Neural progenitor cell (in vitro differentiated cells): ENCODE data around the gene EYS. TPM values are rescaled to one million over a fixed set of nuclear protein-coding genes. Genes with fewer than 3 reads are reported as not detected.

Source experiments
- DNase-seq: peaks from one replicate; pipeline ENCODE4 v3.0.0-alpha.2; 2016; ENCODE audit warnings: low spot score
- H2AFZ ChIP-seq: fragments of 200-600 bp; sonication (generic); replicated peaks from 2 replicates; pipeline ENCODE4 v1.6.1; 2016; ENCODE audit warnings: antibody characterized with exemption
- H3F3A ChIP-seq: fragments of 200-600 bp; sonication (generic); 2 replicates; pipeline ENCODE4 v1.6.1; 2016; ENCODE audit warnings: antibody characterized with exemption, low read depth
- H3K27ac ChIP-seq: fragments of 200-600 bp; sonication (generic); 2 replicates; pipeline ENCODE4 v1.5.1; 2016; ENCODE audit warnings: mild to moderate bottlenecking
- H3K27me3 ChIP-seq: fragments of 200-600 bp; sonication (generic); 2 replicates; pipeline ENCODE4 v1.6.1; 2016; ENCODE audit warnings: mild to moderate bottlenecking, moderate library complexity
- H3K36me3 ChIP-seq: fragments of 200-600 bp; sonication (generic); 2 replicates; pipeline ENCODE4 v1.5.1; 2016
- H3K4me1 ChIP-seq: fragments of 200-600 bp; sonication (generic); 2 replicates; pipeline ENCODE4 v1.6.1; 2016; ENCODE audit warnings: mixed run types
- H3K4me2 ChIP-seq: fragments of 200-600 bp; sonication (generic); 2 replicates; pipeline ENCODE4 v1.6.1; 2016
- H3K4me3 ChIP-seq: fragments of 200-600 bp; sonication (generic); 2 replicates; pipeline ENCODE4 v1.5.1; 2016
- H3K79me2 ChIP-seq: fragments of 200-600 bp; sonication (generic); 2 replicates; pipeline ENCODE4 v1.6.1; 2016; ENCODE audit warnings: low read depth
- H3K9ac ChIP-seq: fragments of 200-600 bp; sonication (generic); 2 replicates; pipeline ENCODE4 v1.6.1; 2016
- H3K9me3 ChIP-seq: fragments of 200-600 bp; sonication (generic); 2 replicates; pipeline ENCODE4 v1.5.1; 2016; ENCODE audit warnings: low read depth
- H4K20me1 ChIP-seq: fragments of 200-600 bp; sonication (generic); 2 replicates; pipeline ENCODE4 v1.6.1; 2016; ENCODE audit warnings: low read depth
- H3K27ac Mint-ChIP-seq: 3 replicates; pipeline ENCODE4 v1.8.0; 2021; ENCODE audit warnings: mixed read lengths
- H3K27me3 Mint-ChIP-seq: 2 replicates; pipeline ENCODE4 v1.8.0; 2022; ENCODE audit warnings: low read depth, mild to moderate bottlenecking, inconsistent platforms, moderate library complexity, mixed read lengths; ENCODE audit not compliant: insufficient read depth
- H3K36me3 Mint-ChIP-seq: 3 replicates; pipeline ENCODE4 v1.8.0; 2021; ENCODE audit warnings: mixed read lengths
- H3K4me1 Mint-ChIP-seq: 3 replicates; pipeline ENCODE4 v1.8.0; 2021; ENCODE audit warnings: mixed read lengths
- H3K4me3 Mint-ChIP-seq: 3 replicates; pipeline ENCODE4 v1.8.0; 2021; ENCODE audit warnings: mild to moderate bottlenecking, moderate library complexity, mixed read lengths
- H3K9me3 Mint-ChIP-seq: 3 replicates; pipeline ENCODE4 v1.8.0; 2020; ENCODE audit warnings: mixed read lengths
- EZH2 ChIP-seq: fragments of 200-600 bp; sonication (generic); IDR thresholded peaks from 2 replicates; pipeline ENCODE4 v1.6.1; 2017; ENCODE audit warnings: antibody characterized with exemption, mild to moderate bottlenecking, moderate library complexity
- EZH2phosphoT487 ChIP-seq: fragments of 200-600 bp; sonication (generic); IDR thresholded peaks from 2 replicates; pipeline ENCODE4 v1.6.1; 2017; ENCODE audit warnings: antibody characterized with exemption
- total RNA-seq: library from RNA; depleted of rRNA; stranded (reverse); fragments of >200 nt; gene quantifications from 2 replicates; pipeline ENCODE4 v1.2.3, GENCODE V29; 2015; ENCODE audit warnings: low replicate concordance
- TF ChIP-seq, protein P1 (sequence below): fragments of 200-600 bp; sonication (generic); IDR thresholded peaks from 2 replicates; pipeline ENCODE4 v1.5.1; 2017; ENCODE audit warnings: antibody characterized with exemption, mild to moderate bottlenecking

The EYS gene
- total RNA-seq, 1 donor from 2014 or later, result not detected

- TF ChIP-seq, protein P1, sequence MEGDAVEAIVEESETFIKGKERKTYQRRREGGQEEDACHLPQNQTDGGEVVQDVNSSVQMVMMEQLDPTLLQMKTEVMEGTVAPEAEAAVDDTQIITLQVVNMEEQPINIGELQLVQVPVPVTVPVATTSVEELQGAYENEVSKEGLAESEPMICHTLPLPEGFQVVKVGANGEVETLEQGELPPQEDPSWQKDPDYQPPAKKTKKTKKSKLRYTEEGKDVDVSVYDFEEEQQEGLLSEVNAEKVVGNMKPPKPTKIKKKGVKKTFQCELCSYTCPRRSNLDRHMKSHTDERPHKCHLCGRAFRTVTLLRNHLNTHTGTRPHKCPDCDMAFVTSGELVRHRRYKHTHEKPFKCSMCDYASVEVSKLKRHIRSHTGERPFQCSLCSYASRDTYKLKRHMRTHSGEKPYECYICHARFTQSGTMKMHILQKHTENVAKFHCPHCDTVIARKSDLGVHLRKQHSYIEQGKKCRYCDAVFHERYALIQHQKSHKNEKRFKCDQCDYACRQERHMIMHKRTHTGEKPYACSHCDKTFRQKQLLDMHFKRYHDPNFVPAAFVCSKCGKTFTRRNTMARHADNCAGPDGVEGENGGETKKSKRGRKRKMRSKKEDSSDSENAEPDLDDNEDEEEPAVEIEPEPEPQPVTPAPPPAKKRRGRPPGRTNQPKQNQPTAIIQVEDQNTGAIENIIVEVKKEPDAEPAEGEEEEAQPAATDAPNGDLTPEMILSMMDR, result no peak
- TF ChIP-seq EZH2, result no peak
- no peak for TF ChIP-seq EZH2phosphoT487
- Mint-ChIP-seq H3K9me3 (peaks cover 8% of the 10 kb centered on the region), H3K4me1 (no peaks in the 10 kb centered on the region), H3K27ac (no peak overlapping the region), H3K4me3 (no peak overlapping the region), H3K36me3 (no peaks in the 10 kb centered on the region), H3K27me3 (peaks cover 5% of the 10 kb centered on the region)
- DNase-seq, result no peak
- no peak overlapping the region for H2AFZ ChIP-seq
- H3K27ac ChIP-seq, result no peak overlapping the region
- H3K79me2 ChIP-seq, result no peaks in the 10 kb centered on the region
- H3K27me3 ChIP-seq, result no peaks in the 10 kb centered on the region
- H3K4me1 ChIP-seq, result no peaks in the 10 kb centered on the region
- H3F3A ChIP-seq, result no peaks in the 10 kb centered on the region
- no peak overlapping the region for H3K4me3 ChIP-seq
- no peak overlapping the region for H3K4me2 ChIP-seq
- H4K20me1 ChIP-seq, result no peaks in the 10 kb centered on the region
- H3K9me3 ChIP-seq, result no peaks in the 10 kb centered on the region
- no peak overlapping the region for H3K9ac ChIP-seq
- no peaks in the 10 kb centered on the region for H3K36me3 ChIP-seq
Measured at GRCh38 chr6:64729522-64729921, 977.5 kb downstream of the EYS start.

GRCh38 chr6:64727075-64727474 lies 980.0 kb downstream of the EYS start:
- no peaks in the 10 kb centered on the region for H3K4me1 ChIP-seq
- H3K4me3 ChIP-seq, result no peak overlapping the region
- no peak overlapping the region for H3K27ac Mint-ChIP-seq

DNA sequence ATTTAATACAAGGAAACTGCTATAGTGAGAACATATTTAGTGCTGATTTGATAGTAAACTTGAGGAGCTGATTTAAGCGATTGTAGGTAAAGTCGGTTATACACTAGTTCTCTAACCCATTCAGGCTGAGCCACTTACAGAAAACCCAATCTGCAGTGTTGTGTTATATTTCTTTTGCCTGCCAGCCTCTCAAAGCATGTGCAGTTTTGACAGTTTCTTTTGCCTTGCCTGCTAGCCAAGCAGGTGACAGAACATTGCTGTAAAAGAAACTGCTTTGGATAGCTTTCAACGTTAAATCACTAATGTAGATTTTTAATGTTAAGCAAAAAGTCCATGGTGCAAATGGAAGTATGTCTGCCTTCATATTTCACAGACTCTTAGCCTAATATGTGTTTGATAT lies 982.9 kb downstream of the EYS start:
- Histone ChIP-seq H3K9me3 (no peaks in the 10 kb centered on the region), H3K4me2 (no peak overlapping the region), H3K4me3 (no peak overlapping the region), H3K4me1 (no peaks in the 10 kb centered on the region), H3F3A (no peaks in the 10 kb centered on the region), H4K20me1 (no peaks in the 10 kb centered on the region), H3K27ac (no peak overlapping the region), H3K9ac (no peak overlapping the region), H3K79me2 (no peaks in the 10 kb centered on the region), H3K27me3 (no peaks in the 10 kb centered on the region), H2AFZ (no peak overlapping the region), H3K36me3 (no peaks in the 10 kb centered on the region)
- Mint-ChIP-seq H3K4me3 (no peak overlapping the region), H3K4me1 (no peaks in the 10 kb centered on the region), H3K36me3 (no peaks in the 10 kb centered on the region), H3K27ac (no peak overlapping the region), H3K9me3 (peaks cover 3% of the 10 kb centered on the region), H3K27me3 (peaks cover 4% of the 10 kb centered on the region)
- TF ChIP-seq, protein P1, result no peak
- TF ChIP-seq EZH2phosphoT487 (no peak), EZH2 (no peak)
- DNase-seq, result no peak

More at GRCh38 chr6:64727075-64727474, 980.0 kb downstream of the EYS start:
- H3K4me1 Mint-ChIP-seq, result no peaks in the 10 kb centered on the region
- no peaks in the 10 kb centered on the region for H3K36me3 ChIP-seq
- no peaks in the 10 kb centered on the region for H3K9me3 ChIP-seq
- no peak overlapping the region for H3K9ac ChIP-seq
- no peak overlapping the region for H3K4me3 Mint-ChIP-seq
- no peak overlapping the region for H3K27ac ChIP-seq
- no peaks in the 10 kb centered on the region for H3K79me2 ChIP-seq
- H3K9me3 Mint-ChIP-seq, result peaks cover 8% of the 10 kb centered on the region
- H4K20me1 ChIP-seq, result no peaks in the 10 kb centered on the region
- DNase-seq, result no peak
- no peak overlapping the region for H2AFZ ChIP-seq
- no peak for TF ChIP-seq EZH2
- no peak for TF ChIP-seq EZH2phosphoT487
- TF ChIP-seq, protein P1, result no peak
- no peak overlapping the region for H3K4me2 ChIP-seq
- H3K36me3 Mint-ChIP-seq, result no peaks in the 10 kb centered on the region
- no peaks in the 10 kb centered on the region for H3K27me3 ChIP-seq
- H3F3A ChIP-seq, result no peaks in the 10 kb centered on the region
- H3K27me3 Mint-ChIP-seq, result peaks cover 5% of the 10 kb centered on the region
